Stimulated activated naive CD8-positive, alpha-beta T cell treated with anti-CD3 and anti-CD28 coated beads, Interleukin-15, Interleukin-2, amounts not matched to agents 100 U/mL and 50 U/mL, for 24 hours (primary cell): Measurements from ENCODE around the gene ZNF296.

Source experiments
- ATAC-seq: fragments of 150-1000 bp; cut with Tn5 transposase; one replicate; pipeline ENCODE4 v1.10.0; 2021
- DNase-seq: peaks from one replicate; pipeline ENCODE4 v3.0.0; 2021

ZNF296 gene

DNA sequence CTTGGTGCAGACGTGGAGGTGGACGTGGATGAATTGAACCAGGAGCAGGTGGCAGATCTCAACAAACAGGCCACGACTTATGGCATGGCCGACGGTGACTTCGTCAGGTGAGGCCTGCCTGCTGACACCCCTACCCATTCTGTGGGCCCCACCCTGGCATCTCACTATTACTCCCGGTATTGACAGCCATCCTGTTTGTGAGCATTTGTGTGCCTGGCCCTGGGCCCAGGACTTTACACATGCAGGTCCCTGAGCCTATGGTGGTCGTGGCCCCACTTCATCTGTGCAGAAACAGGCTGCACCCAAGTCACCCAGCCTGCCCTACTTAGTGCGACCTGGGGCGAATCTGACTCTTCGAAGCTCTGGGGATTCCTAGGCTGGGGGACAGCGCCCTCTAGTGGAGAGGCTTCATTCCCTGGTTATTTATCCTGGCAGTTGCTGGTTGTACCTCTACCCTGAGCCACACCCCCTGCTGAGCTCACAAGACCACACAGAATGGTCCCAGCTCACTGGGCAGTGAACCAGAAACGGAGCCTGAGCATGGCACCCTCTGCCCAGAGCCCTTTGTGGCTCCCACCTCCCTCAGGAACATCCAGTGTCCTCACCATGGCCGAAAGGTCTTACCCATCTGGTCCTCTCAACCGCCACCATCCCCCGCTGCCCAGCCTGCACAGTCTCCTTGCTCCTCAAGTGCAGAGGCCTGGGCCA lies 16.9 kb downstream of the ZNF296 start:
- peak; percentile 87 for DNase-seq
- peak; percentile 75 for ATAC-seq

DNA sequence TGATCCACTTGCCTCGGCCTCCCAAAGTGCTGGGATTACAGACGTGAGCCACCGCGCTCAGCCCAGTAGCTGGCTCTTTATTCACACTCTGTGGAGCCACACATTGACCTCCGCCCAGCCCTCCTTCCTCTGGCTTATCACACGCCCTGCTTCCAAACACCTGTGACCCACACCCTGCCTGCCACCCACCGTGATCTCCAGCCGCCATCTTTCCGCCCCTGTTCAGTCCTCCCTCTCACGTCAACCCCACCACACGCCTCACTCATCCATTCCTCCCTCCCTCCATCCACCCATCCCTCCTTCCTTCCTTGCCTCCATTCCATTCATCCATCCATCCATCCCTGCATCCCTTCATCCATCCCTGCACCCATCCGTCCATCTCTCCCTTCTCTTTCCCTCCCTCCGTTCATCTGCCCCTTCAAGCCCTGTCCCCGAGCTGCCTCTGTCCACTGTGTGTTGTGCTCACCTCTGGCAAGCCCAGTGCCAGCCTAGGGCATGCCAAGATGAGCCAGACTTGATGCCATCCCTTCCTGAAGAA lies 17.6 kb downstream of the ZNF296 start:
- ATAC-seq, result no peak
- no peak for DNase-seq

GRCh38 chr19:45057444-45057843 lies 18.8 kb downstream of the ZNF296 start:
- ATAC-seq (peak; percentile 7), DNase-seq (no peak)

DNA sequence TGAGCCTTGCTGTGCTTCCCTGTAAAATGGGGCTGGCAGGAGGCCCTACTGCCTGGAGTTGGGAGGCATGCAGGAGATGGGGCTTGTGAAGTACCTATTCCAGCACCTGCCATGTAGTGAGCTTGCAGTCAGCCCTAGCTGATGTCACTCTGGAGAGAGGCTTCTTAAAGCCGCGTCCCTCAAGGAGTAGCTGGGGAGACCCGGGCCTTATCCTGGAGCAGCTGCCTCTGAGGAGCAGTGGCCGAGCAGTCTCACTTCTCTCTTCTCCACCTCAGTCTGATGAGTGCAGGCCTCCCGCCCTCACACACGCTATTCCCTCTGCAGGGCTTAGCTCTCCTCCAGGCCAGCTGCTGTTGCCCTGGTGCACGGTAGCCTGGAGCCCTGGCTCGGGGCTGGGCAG lies 19.4 kb downstream of the ZNF296 start:
- DNase-seq (no peak), ATAC-seq (peak; percentile 7)

DNA sequence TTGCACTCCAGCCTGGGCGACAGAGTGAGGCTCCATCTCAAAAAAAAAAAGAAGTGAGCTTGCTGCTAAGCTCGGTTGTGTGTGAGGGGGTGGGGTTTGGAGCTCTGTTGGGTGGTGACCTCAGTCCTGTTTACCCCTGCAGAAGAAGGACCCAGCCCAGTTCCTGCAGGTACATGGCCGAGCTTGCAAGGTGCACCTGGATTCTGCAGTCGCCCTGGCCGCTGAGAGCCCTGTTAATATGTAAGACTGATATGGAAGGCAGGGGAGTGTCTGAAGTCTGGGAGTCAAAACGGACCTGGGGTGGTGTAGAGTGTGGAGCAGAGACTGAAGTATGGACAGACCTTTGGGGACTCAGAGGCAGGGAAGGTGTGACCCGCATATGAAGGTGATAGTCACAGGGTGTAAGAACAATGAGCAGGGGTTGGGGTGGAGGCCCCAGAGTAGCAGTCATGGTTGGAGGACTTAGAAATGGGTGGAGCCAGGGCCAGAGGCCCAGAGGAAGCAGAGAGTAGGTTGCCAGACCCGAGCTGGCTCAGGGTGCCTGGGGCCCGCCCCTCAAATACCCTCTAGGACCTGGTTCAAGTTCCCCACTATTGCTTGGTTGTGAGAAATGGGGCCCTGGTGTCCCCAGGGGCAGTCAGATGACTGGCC lies 24.2 kb downstream of the ZNF296 start:
- no peak for ATAC-seq
- DNase-seq, result no peak

DNA sequence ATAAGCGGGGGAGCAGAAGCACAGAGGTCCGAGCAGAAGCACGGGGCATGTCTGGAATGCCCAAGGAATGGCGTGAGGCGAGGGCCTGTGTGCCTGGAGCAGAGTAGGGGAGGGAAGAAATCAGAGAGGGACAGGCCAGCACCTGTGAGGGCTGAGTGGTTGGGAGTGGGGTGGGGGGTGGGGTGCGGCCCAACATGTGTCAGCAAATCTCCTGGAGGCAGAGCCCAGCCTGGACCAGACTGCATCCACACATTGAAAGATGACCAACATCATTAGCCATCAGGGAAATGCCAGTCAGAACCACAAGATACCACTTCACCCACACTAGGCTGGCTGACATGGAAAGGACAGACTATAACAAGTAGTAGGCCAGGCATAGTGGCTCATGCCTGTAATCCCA lies 26.2 kb downstream of the ZNF296 start:
- no peak for ATAC-seq
- DNase-seq, result no peak

- no peak for ATAC-seq
- DNase-seq, result no peak
Measured at GRCh38 chr19:45049073-45049736, 27.1 kb downstream of the ZNF296 start.

- DNase-seq (no peak), ATAC-seq (no peak)
Measured at GRCh38 chr19:45047188-45047797, 29.0 kb downstream of the ZNF296 start.

- ATAC-seq, result no peak
- DNase-seq, result no peak
Measured at GRCh38 chr19:45046355-45046754, 29.9 kb downstream of the ZNF296 start.

GRCh38 chr19:45045671-45046353 lies 30.5 kb downstream of the ZNF296 start:
- DNase-seq, result no peak
- ATAC-seq, result no peak

DNA sequence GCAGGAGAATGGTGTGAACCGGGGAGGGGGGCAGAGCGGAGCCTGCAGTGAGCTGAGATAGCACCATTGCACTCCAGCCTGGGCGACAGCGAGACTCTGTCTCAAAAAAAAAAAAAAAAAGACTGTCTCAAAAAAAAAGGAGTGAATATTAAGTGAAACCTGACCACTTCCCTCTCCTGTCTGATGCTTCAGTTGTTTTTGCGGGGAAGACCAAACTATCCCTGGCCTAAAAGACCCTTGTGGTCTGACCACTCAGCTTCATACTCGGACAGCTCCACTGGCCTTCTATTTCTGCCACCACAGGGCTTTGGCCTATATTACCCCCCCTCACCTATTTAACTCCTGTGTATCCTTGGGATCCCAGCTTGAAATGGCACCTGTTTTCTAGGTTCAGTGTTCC lies 35.2 kb downstream of the ZNF296 start:
- no peak for ATAC-seq
- no peak for DNase-seq

- DNase-seq (no peak), ATAC-seq (no peak)
Measured at GRCh38 chr19:45040059-45040771, 36.1 kb downstream of the ZNF296 start.

DNA sequence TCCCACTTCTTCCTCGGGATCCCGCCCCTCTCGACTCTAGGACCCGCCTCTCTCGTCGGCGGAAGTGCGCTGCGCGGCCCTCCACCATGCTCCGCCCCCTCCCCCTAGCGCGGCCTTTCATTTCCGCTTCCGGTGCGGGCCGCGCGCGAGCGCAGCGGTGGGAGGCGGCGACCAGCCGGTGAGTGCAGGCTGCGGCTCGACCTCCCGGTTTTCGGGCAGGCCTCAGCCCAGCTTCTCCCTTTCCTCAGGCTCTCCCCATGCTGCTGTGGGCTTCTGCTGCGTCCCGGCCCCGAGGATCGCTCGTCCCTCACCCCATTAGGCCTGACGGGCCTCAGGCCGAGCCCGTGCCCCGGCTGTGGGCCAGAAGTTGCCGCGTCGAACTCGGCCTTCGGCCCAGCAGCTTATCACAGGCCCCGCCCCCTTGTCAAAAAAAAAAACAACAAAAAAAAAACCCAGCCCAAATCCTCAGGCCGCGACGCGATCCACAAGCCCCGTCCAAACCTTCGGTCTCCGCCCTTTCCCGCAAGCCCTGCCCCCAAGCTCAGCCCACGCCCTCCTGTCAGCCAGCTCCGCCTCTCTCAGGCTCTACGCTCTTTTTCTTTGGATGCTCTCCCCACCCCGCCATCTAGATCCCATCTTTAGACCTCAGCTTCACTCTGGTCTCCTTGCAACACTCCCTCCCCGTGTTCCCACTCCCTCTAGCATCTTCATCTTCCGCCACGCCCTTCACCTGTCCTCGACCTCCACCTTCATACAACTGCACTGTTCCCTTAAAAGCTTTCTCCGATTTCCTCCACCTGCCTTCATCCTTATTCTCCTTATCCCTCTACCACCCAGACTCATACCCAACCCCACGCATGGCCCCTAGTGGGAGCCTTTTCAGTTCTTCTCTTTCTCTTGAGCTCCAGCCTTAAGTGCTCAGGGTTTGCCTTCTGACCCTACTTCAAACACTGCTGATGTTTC lies 37.1 kb downstream of the ZNF296 start, which contains the start of gene CLASRP:
CLASRP (plus strand) TSS at position 115 of the 963 bp plus-strand sequence. CDS start 1,168 bp downstream, outside the sequence.
- ATAC-seq (peak; percentile 97), DNase-seq (peak; percentile 93)

- no peak for DNase-seq
- ATAC-seq, result no peak
Measured at GRCh38 chr19:45037393-45038169, 38.7 kb downstream of the ZNF296 start.

DNA sequence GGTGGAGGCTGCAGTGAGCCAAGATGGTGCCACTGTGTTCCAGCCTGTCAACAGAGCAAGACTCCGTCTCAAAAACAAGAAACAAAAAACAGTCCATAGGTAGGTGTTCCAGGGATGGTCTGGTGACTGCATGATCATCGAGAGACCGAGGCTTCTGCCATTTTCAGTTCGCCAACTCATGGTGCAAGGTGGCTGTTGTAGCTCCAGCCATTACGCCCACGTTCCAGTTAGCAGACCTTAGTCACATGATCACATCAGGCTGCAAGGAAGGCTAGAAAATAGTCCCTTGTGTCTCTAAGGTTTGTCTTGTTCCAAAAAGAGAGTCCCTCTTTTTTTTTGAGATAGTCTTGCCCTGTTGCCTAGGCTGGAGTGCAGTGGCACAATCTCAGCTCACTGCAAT lies 40.5 kb downstream of the ZNF296 start:
- ATAC-seq, result no peak

DNA sequence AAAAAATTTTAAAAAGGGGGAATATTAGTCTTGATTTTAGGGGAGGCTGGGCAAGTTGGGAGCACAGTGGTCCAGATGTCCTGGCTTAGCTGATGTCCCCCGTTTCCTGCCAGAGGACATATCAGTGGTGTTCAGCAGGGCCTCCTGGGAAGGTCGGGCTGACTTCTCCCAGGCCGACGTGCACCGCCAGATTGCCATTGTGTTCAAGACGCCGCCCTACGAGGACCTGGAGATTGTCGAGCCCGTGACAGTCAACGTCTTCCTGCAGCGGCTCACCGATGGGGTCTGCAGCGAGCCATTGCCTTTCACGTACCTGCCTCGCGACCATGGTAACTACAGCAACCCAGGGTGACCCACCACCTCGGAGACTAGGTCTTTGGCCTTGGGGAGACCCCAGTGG lies 43.9 kb downstream of the ZNF296 start:
- no peak for DNase-seq
- no peak for ATAC-seq

More for the DNA sequence above, 40.5 kb downstream of the ZNF296 start:
- DNase-seq, result no peak

- DNase-seq, result no peak
- no peak for ATAC-seq
Measured at GRCh38 chr19:45030825-45031224, 45.5 kb downstream of the ZNF296 start.

GRCh38 chr19:45027371-45027770 lies 48.9 kb downstream of the ZNF296 start:
- DNase-seq (no peak), ATAC-seq (no peak)

GRCh38 chr19:45025264-45025663 lies 51.0 kb downstream of the ZNF296 start:
- ATAC-seq, result no peak

More at GRCh38 chr19:45025264-45025663, 51.0 kb downstream of the ZNF296 start:
- no peak for DNase-seq
